PC-9 (cell line): ENCODE results near the gene SH3PXD2A. TPM values are rescaled to one million over a fixed set of nuclear protein-coding genes. Genes with fewer than 3 reads are reported as not detected.
A peak's percentile ranks its signal among the peaks of the same experiment; 100 is the strongest.

Source experiments
- BruUV-seq: library from RNA; stranded (reverse); fragments of 400-500 nt; replicated peaks from 2 replicates; lab custom pipeline; 2021; lab: Mats Ljungman, UMichigan
- CTCF ChIA-PET: fragments of 300-600 bp; sonication (Branson Sonifier 250); formaldehyde crosslinking; loops from one replicate; lab custom pipeline; 2022; ENCODE audit warnings: antibody characterized with exemption; lab: Charles Lee
- POLR2A ChIA-PET: fragments of 300-600 bp; sonication (Branson Sonifier 250); formaldehyde crosslinking; loops from one replicate; lab custom pipeline; 2022; ENCODE audit warnings: antibody characterized with exemption; ENCODE audit not compliant: unreplicated experiment; lab: Charles Lee
- DNase-seq, 2 experiments: peaks; one replicate each; pipeline versions ENCODE4 v3.0.0 to v3.0.0-alpha.2; 2015 to 2022; ENCODE audit warnings: mixed read lengths in 1 of 2
- H2AFZ ChIP-seq: fragments of 200-600 bp; sonication (generic); 2 replicates; pipeline ENCODE4 v1.8.1; 2017; ENCODE audit warnings: antibody characterized with exemption
- H3F3A ChIP-seq: fragments of 200-600 bp; sonication (generic); 2 replicates; pipeline ENCODE4 v1.8.1; 2017; ENCODE audit warnings: antibody characterized with exemption, mild to moderate bottlenecking, low read depth; ENCODE audit not compliant: insufficient read depth
- H3K27ac ChIP-seq: fragments of 200-600 bp; sonication (generic); 2 replicates; pipeline ENCODE4 v1.6.1; 2016; ENCODE audit warnings: mixed run types
- H3K27me3 ChIP-seq: fragments of 200-600 bp; sonication (generic); 2 replicates; pipeline ENCODE4 v1.6.1; 2016; ENCODE audit warnings: low read depth, mixed run types; ENCODE audit not compliant: insufficient read depth
- H3K36me3 ChIP-seq: fragments of 200-600 bp; sonication (generic); 2 replicates; pipeline ENCODE4 v1.6.1; 2016; ENCODE audit warnings: low read depth, mixed run types
- H3K4me1 ChIP-seq: fragments of 200-600 bp; sonication (generic); replicated peaks from 2 replicates; pipeline ENCODE4 v1.6.1; 2016; ENCODE audit warnings: mixed run types; ENCODE audit not compliant: insufficient read depth
- H3K4me2 ChIP-seq: fragments of 200-600 bp; sonication (generic); 2 replicates; pipeline ENCODE4 v1.6.1; 2017; ENCODE audit warnings: mixed run types
- H3K4me3 ChIP-seq: fragments of 200-600 bp; sonication (generic); 2 replicates; pipeline ENCODE4 v1.6.1; 2016; ENCODE audit warnings: mixed run types
- H3K79me2 ChIP-seq: fragments of 200-600 bp; sonication (generic); 2 replicates; pipeline ENCODE4 v1.6.1; 2017; ENCODE audit warnings: low read depth, mixed run types
- H3K9me2 ChIP-seq: fragments of 200-600 bp; sonication (generic); 2 replicates; pipeline ENCODE4 v1.8.1; 2017; ENCODE audit warnings: mild to moderate bottlenecking; ENCODE audit not compliant: insufficient read depth
- H3K9me3 ChIP-seq: fragments of 200-600 bp; sonication (generic); 2 replicates; pipeline ENCODE4 v1.8.1; 2016; ENCODE audit warnings: low read depth; ENCODE audit not compliant: insufficient read depth
- H4K20me1 ChIP-seq: fragments of 200-600 bp; sonication (generic); 2 replicates; pipeline ENCODE4 v1.8.1; 2017; ENCODE audit not compliant: insufficient read depth
- CTCF ChIP-seq: fragments of 200-600 bp; sonication (generic); conservative IDR thresholded peaks from 2 replicates; pipeline ENCODE4 v1.6.1; 2017; ENCODE audit warnings: mixed run types, antibody characterized with exemption, mild to moderate bottlenecking, moderate library complexity
- EZH2 ChIP-seq: fragments of 200-600 bp; sonication (generic); IDR thresholded peaks from 2 replicates; pipeline ENCODE4 v1.8.0; 2017; ENCODE audit warnings: antibody characterized with exemption, low read depth
- intact Hi-C: fragments of 100-400 bp; cut with micrococcal nuclease; formaldehyde crosslinking; loops from one replicate; pipeline ENCODE4 v1.10.0; 2022; ENCODE audit not compliant: unreplicated experiment
- total RNA-seq: library from RNA; stranded (reverse); gene quantifications from 2 replicates; pipeline ENCODE4 v1.2.3, GENCODE V29; 2021

The SH3PXD2A gene
- total RNA-seq, 1 experiment from 2014 or later, result 12.5 TPM

- Histone ChIP-seq H3F3A (peaks cover 7% of the 10 kb centered on the region; the same call in 1 of the 2 replicates), H3K9me3 (no peaks in the 10 kb centered on the region), H3K4me3 (no peak overlapping the region), H3K79me2 (no peaks in the 10 kb centered on the region), H3K4me1 (peaks cover 40% of the 10 kb centered on the region), H3K27ac (no peak overlapping the region), H3K4me2 (no peak overlapping the region), H3K36me3 (no peaks in the 10 kb centered on the region), H2AFZ (no peak overlapping the region), H3K27me3 (no peaks in the 10 kb centered on the region), H4K20me1 (no peaks in the 10 kb centered on the region), H3K9me2 (no peaks in the 10 kb centered on the region)
- ChIA-PET CTCF (no interaction called here), POLR2A (no interaction called here)
- no peak for DNase-seq
- intact Hi-C loops, result no loop called here
- no TSS peak for BruUV-seq
- no peak for TF ChIP-seq CTCF
- TF ChIP-seq EZH2, result no peak
Measured at GRCh38 chr10:103805781-103806180, 49.6 kb downstream of the SH3PXD2A start.

- intact Hi-C loops, result no loop called here
- ChIA-PET POLR2A (no interaction called here), CTCF (no interaction called here)
- TF ChIP-seq CTCF (no peak), EZH2 (no peak)
- no TSS peak for BruUV-seq
- Histone ChIP-seq H3K9me3 (no peaks in the 10 kb centered on the region), H3K36me3 (no peaks in the 10 kb centered on the region), H3K27ac (no peak overlapping the region), H3F3A (peaks cover 7% of the 10 kb centered on the region; the same call in 1 of the 2 replicates), H3K4me3 (no peak overlapping the region), H3K79me2 (no peaks in the 10 kb centered on the region), H3K9me2 (no peaks in the 10 kb centered on the region), H3K4me2 (no peak overlapping the region), H3K4me1 (peaks cover 49% of the 10 kb centered on the region), H2AFZ (no peak overlapping the region), H3K27me3 (no peaks in the 10 kb centered on the region), H4K20me1 (no peaks in the 10 kb centered on the region)
- no peak for DNase-seq
Measured at GRCh38 chr10:103804871-103805270, 50.5 kb downstream of the SH3PXD2A start.

- H3K36me3 ChIP-seq, result no peaks in the 10 kb centered on the region
- DNase-seq, result peak; percentile 27 to 71
- H3K79me2 ChIP-seq, result no peaks in the 10 kb centered on the region
- no peak overlapping the region for H3K27ac ChIP-seq
- no peak overlapping the region for H3K4me3 ChIP-seq
- H3K4me1 ChIP-seq, result peaks cover 58% of the 10 kb centered on the region
- no peaks in the 10 kb centered on the region for H3K27me3 ChIP-seq
- intact Hi-C loops, result no loop called here
- TF ChIP-seq EZH2 (no peak), CTCF (no peak)
- no peaks in the 10 kb centered on the region for H3K9me2 ChIP-seq
- H3K9me3 ChIP-seq, result no peaks in the 10 kb centered on the region
- H3K4me2 ChIP-seq, result peak overlapping the region; percentile 42
- H3F3A ChIP-seq, result peaks cover 7% of the 10 kb centered on the region; the same call in 1 of the 2 replicates
- H4K20me1 ChIP-seq, result no peaks in the 10 kb centered on the region
- no peak overlapping the region for H2AFZ ChIP-seq
- POLR2A ChIA-PET, result no interaction called here
- no TSS peak for BruUV-seq
- CTCF ChIA-PET, result no interaction called here
Measured at GRCh38 chr10:103803941-103804340, 51.4 kb downstream of the SH3PXD2A start.
